Activated T-helper 1 cell treated with anti-CD3 and anti-CD28 coated beads, Interleukin-12 subunit alpha, Interleukin-12 subunit beta, Interleukin-2, Interleukin-4 antibody, amounts not matched to agents 30 ng/mL and 10 ng/mL and 1 ng/mL, durations not matched to agents 14 hours and 24 hours and 36 hours (primary cell): ENCODE results near the gene ROR2. TPM values are rescaled to one million over a fixed set of nuclear protein-coding genes. Genes with fewer than 3 reads are reported as not detected.

Experiments
- DNase-seq: peaks from one replicate; pipeline ENCODE4 v3.0.0; 2021; ENCODE audit warnings: low spot score
- H3K27ac Mint-ChIP-seq: one replicate; pipeline ENCODE4 v1.8.0; 2021; ENCODE audit warnings: mild to moderate bottlenecking, mixed read lengths
- H3K27me3 Mint-ChIP-seq: one replicate; pipeline ENCODE4 v1.8.0; 2022; ENCODE audit warnings: mild to moderate bottlenecking, moderate library complexity, mixed read lengths; ENCODE audit not compliant: insufficient read depth
- H3K36me3 Mint-ChIP-seq: one replicate; pipeline ENCODE4 v1.8.0; 2021; ENCODE audit warnings: low read depth, mixed read lengths
- H3K4me1 Mint-ChIP-seq: one replicate; pipeline ENCODE4 v1.8.0; 2021; ENCODE audit warnings: low read depth, mixed read lengths
- H3K4me3 Mint-ChIP-seq: one replicate; pipeline ENCODE4 v1.8.0; 2021; ENCODE audit warnings: mild to moderate bottlenecking, moderate library complexity, mixed read lengths
- H3K9me3 Mint-ChIP-seq: one replicate; pipeline ENCODE4 v1.8.0; 2021; ENCODE audit warnings: mixed read lengths
- intact Hi-C: fragments of 100-400 bp; cut with micrococcal nuclease; formaldehyde crosslinking; loops from one replicate; pipeline ENCODE4 v1.15.1; 2024
- total RNA-seq: library from RNA; stranded (reverse); gene quantifications from 2 replicates; pipeline ENCODE4 v1.2.3, GENCODE V29; 2022

The ROR2 gene
- total RNA-seq, 1 donor from 2014 or later: 1.6 TPM

DNA sequence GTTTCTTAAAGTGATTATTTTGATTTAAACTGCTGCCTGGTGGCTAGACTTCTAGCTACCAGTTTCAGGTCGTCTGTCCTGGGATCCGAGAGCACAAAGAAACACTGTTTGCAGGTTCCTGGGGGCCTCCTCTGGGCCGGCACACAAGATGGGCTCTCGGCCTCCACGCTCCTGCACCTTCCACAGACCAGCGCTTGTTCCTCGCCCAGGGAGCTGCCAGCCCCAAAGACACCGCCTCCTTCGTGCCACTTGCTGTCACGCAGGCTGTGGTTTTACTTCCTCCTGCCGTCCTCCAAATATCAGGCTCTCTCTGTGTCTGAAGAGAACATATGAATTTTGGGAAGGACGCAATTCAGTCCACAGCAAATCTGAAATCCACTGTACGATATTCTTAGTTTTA is 105.8 kb downstream of the ROR2 start:
- H3K4me3 Mint-ChIP-seq: no peak overlapping the region
- H3K9me3 Mint-ChIP-seq: no peaks in the 10 kb centered on the region
- DNase-seq: no peak
- intact Hi-C loops: no loop called here
- H3K27me3 Mint-ChIP-seq: peaks cover 9% of the 10 kb centered on the region
- H3K27ac Mint-ChIP-seq: no peak overlapping the region
- H3K4me1 Mint-ChIP-seq: peaks cover 27% of the 10 kb centered on the region
- no peaks in the 10 kb centered on the region for H3K36me3 Mint-ChIP-seq

DNA sequence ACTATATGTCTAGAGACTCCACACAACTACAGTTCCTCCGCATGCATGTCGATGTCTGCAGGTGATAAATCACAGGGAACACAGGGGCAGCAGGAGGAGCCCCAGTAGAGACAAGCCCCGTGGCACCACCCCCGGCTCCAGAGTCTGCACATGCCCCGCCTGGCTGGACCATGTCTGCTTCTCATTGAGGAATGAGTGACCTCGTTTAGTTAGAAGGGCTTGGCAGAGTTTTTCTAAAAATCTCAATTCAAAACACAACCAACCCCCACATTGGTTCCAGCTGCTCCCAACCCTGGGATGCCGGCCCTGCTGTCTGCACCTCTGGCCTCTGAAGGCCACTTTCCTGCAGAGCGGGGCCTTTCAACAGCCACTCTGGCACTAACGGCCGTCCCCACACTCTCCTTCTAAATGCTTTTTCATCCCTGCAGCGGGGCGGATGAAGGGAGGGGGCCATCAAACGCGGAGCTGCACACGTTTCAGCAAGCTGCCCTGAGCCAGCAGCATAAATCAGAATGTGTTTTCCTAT is 106.3 kb downstream of the ROR2 start:
- intact Hi-C loops: no loop called here
- no peak for DNase-seq
- peaks cover 27% of the 10 kb centered on the region for H3K4me1 Mint-ChIP-seq
- no peaks in the 10 kb centered on the region for H3K36me3 Mint-ChIP-seq
- peaks cover 9% of the 10 kb centered on the region for H3K27me3 Mint-ChIP-seq
- H3K4me3 Mint-ChIP-seq: no peak overlapping the region
- H3K27ac Mint-ChIP-seq: no peak overlapping the region
- no peaks in the 10 kb centered on the region for H3K9me3 Mint-ChIP-seq

DNA sequence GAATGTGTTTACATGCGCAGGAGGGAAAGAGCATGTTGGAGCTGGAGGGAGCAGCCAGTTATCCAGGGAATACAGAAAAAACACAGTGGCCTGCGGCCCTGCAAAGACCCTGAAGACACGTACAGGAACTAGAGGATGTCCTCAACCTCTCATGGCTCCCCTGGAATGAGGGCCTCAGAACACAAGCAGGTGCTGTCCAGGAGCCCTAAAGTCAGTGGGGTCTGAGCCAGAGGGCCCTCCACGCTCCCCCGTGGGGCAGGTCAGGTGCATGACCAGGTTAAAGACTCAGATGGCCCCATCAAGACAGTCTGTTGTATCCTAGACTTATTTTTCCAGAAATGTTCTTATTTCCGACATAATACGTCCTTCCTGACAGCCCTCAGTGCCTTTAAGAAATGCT is 106.9 kb downstream of the ROR2 start:
- H3K9me3 Mint-ChIP-seq: no peaks in the 10 kb centered on the region
- H3K4me1 Mint-ChIP-seq: peaks cover 26% of the 10 kb centered on the region
- H3K27me3 Mint-ChIP-seq: peaks cover 9% of the 10 kb centered on the region
- DNase-seq: no peak
- H3K4me3 Mint-ChIP-seq: no peak overlapping the region
- intact Hi-C loops: no loop called here
- no peaks in the 10 kb centered on the region for H3K36me3 Mint-ChIP-seq
- no peak overlapping the region for H3K27ac Mint-ChIP-seq

DNA sequence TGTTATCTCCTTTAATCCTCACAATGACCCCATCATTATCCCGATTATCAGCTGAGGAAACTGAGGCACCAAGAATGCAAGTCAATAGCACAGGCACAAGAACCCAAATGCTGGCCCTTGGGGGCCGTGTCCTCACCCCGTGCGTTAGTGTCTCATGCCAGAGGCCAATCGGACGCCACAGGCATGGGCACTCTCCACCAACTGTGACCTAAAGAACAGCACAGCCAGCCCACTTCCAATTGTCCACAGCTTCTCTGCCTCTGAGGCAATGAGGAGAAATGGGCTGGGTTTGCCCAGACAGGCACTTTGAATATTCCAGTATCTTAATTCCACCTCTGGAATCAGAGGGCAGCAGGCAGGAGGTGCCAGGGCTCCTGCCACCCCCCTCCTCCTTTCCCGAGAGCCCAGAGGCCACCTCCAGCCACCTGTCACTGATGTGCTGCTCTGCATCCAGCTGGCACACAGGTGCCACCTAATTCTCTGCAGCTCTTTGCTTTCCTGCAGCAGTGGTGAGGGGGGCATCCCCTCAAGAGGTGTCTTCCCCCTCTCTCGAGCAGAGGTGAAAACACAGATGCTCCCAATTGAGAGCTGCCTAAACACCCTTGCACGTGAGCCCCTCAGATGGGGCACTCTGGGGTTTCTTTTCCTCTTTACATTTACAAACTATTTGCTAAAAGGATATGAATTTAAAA is 107.5 kb downstream of the ROR2 start:
- H3K36me3 Mint-ChIP-seq: no peaks in the 10 kb centered on the region
- peaks cover 9% of the 10 kb centered on the region for H3K27me3 Mint-ChIP-seq
- no peak for DNase-seq
- H3K4me1 Mint-ChIP-seq: peaks cover 20% of the 10 kb centered on the region
- intact Hi-C loops: no loop called here
- no peak overlapping the region for H3K27ac Mint-ChIP-seq
- no peak overlapping the region for H3K4me3 Mint-ChIP-seq
- H3K9me3 Mint-ChIP-seq: no peaks in the 10 kb centered on the region

DNA sequence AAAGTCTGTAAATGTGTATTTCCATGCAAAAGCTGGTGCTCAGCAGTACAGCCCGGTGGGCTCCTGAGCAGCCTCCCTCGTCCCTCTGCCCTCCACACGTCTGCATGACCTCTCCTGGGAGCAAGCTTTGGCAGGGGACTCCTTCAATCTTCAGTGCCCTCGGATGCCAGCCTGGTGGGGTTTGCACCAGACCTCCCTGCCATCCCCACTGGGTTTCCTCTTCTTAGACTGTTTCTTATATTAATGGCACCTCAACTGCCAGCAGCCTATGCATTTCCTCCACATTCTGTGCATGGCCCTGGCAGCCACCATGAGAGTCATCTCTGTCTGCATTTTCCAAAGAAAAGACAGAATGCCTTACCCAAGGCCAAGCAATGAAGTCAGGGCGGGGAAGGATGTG is 108.4 kb downstream of the ROR2 start:
- Mint-ChIP-seq H3K9me3 (no peaks in the 10 kb centered on the region), H3K27me3 (peaks cover 9% of the 10 kb centered on the region), H3K27ac (no peak overlapping the region), H3K36me3 (no peaks in the 10 kb centered on the region), H3K4me1 (peaks cover 12% of the 10 kb centered on the region), H3K4me3 (no peak overlapping the region)
- intact Hi-C loops: no loop called here
- DNase-seq: no peak

DNA sequence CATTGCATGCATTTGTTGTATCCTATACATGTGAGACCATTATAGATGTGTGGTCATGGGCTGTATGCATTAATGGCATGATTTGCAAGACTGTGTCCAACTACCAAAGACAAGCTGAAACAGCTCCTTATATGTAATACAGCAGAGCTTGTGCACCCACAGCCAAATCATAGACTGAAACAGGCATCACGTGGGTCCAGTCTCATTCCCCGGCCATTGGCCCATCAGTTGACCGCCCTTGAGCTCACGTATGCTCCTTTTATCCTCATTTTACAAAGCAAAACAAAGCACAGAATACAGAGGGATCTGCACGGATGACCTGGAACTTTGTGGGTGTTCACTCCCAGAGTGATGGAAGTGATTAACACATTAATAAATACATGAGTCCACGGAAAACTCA is 109.1 kb downstream of the ROR2 start:
- no peak for DNase-seq
- H3K4me1 Mint-ChIP-seq: peaks cover 12% of the 10 kb centered on the region
- H3K36me3 Mint-ChIP-seq: no peaks in the 10 kb centered on the region
- no peak overlapping the region for H3K4me3 Mint-ChIP-seq
- no peaks in the 10 kb centered on the region for H3K9me3 Mint-ChIP-seq
- H3K27ac Mint-ChIP-seq: no peak overlapping the region
- peaks cover 9% of the 10 kb centered on the region for H3K27me3 Mint-ChIP-seq
- intact Hi-C loops: no loop called here

DNA sequence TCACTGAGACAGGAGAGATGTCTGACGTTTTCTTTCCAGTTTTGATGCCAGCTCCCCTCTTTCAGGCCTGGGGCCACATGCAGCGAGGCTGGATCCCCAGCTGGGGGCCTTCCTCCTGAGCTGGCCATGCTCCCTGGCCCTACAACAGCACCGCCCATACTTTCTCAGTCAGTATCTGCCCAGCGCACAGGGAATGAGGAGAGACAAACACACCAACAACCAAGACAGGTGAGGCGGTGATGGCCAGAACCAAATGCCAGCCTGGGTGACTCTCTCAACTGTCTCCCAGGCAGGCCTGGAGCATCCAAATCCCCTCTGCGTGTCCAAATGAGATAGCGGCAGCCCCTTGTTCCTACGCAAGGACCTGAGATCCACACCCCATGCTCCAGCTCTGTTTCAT is 109.6 kb downstream of the ROR2 start:
- intact Hi-C loops: no loop called here
- Mint-ChIP-seq H3K9me3 (no peaks in the 10 kb centered on the region), H3K4me3 (no peak overlapping the region), H3K27me3 (peaks cover 9% of the 10 kb centered on the region), H3K4me1 (peaks cover 12% of the 10 kb centered on the region), H3K36me3 (no peaks in the 10 kb centered on the region), H3K27ac (no peak overlapping the region)
- no peak for DNase-seq

DNA sequence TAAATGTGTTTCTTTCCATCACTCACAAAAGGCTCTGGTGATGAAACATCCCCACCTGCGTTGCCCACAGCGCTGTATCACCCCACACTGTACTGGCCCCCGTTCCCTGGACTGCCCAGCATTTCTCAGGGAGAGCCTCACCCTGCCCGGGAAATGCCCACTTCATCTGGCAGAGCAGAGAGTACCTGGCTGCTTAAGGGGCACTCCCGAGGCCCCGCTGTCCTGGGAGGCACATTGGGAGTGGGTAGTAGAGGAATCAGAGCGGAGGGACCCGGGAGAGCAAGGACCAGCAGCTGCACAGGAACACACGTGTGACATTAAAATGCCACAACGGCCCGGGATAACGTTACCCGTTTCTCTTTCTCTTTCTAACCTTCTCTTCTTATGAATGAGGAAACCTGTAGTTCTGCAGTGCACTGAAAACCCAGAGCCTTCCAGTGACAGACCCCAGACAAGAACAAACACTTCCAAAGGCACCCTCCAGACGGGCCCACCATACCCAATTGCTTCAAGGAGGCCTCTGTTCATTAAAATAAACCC is 110.0 kb downstream of the ROR2 start:
- Mint-ChIP-seq H3K27ac (peak overlapping the region; percentile 52), H3K4me1 (peaks cover 12% of the 10 kb centered on the region)

DNA sequence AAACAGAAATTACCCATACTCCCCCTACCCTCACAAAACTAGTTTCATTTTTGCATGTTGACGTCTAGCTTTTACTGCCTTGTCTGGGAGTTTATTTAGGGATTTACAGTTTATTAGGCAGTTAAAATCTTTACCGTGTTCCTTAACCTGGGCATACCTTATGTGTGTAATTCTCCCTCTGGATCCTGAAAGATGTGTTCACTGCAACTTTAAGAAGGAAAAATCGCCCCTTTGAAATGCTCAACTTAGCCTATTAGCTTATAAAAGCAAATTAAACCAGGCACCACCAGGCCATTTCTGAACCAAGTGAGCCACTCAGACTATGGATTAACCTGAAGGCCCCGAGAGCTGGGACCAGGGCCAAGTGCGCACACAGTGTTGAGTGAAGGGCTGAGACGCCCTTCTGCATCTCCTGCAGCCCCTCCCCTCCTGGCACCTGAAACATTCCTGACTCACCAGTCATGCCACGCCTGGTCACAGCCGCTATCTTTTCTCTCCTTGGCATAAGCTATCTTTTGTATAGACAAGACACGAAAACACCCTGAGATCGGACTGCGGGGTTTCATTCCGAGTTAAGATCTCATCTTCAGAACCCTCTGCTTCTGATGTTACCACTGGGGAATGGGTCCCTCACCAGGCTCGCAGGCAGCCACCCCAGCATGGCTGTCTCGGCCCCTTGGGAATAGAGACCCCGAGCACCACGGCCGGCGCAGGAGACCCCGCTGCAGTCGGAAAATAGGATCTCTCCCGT is 111.9 kb downstream of the ROR2 start:
- Mint-ChIP-seq H3K4me3 (no peak overlapping the region), H3K27me3 (peaks cover 2% of the 10 kb centered on the region), H3K9me3 (no peaks in the 10 kb centered on the region), H3K4me1 (no peaks in the 10 kb centered on the region), H3K36me3 (no peaks in the 10 kb centered on the region), H3K27ac (no peak overlapping the region)
- DNase-seq: no peak
- intact Hi-C loops: no loop called here

More for the DNA sequence above, 110.0 kb downstream of the ROR2 start:
- Mint-ChIP-seq H3K27me3 (peaks cover 9% of the 10 kb centered on the region), H3K4me3 (no peak overlapping the region), H3K36me3 (no peaks in the 10 kb centered on the region), H3K9me3 (no peaks in the 10 kb centered on the region)
- DNase-seq: no peak
- intact Hi-C loops: no loop called here

DNA sequence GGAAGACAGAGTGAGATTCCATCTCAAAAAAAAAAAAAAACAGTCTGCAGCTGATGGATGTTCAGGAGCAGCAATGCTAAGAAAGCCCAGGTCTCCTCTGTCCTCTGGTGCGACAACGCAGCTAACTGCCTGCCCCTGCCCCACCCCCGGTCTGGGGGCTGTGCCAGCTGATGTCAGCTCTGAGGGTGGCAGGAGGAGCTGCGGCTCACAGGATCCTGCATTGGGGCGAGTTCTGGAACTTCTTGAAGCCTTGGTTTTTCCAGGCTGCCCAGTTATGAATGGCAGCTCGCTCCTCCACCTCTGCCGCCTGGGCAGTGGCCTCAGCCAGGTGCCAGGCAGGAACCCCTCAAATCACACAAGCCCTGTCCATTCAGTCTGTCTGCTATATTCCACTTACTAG is 113.5 kb downstream of the ROR2 start:
- no peak overlapping the region for H3K4me3 Mint-ChIP-seq
- intact Hi-C loops: no loop called here
- H3K27ac Mint-ChIP-seq: no peak overlapping the region
- no peak for DNase-seq
- H3K9me3 Mint-ChIP-seq: no peaks in the 10 kb centered on the region
- H3K27me3 Mint-ChIP-seq: peaks cover under 1% of the 10 kb centered on the region
- H3K36me3 Mint-ChIP-seq: no peaks in the 10 kb centered on the region
- no peaks in the 10 kb centered on the region for H3K4me1 Mint-ChIP-seq

DNA sequence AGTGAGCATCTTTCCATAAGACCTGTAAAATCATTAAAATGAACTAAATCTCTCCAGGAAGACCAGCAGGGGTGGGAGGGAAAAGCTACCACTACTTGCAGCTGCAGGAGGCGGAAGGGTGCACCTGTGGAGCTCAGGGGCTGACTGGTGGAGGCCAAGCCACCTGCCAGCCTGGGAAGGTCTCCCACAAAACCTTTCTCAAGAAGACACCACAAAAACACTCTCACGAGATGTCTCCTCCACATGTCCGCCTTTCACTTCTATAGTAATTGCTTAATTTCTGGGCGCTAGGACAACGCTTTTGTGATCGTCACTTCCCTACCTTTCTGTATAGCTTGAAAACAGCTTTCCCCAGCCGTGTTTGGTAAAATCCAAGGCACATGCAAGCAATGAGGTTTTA is 114.4 kb downstream of the ROR2 start:
- Mint-ChIP-seq H3K27me3 (peaks cover 4% of the 10 kb centered on the region), H3K27ac (no peak overlapping the region), H3K36me3 (no peaks in the 10 kb centered on the region), H3K4me3 (no peak overlapping the region), H3K9me3 (no peaks in the 10 kb centered on the region), H3K4me1 (no peaks in the 10 kb centered on the region)
- no peak for DNase-seq
- intact Hi-C loops: no loop called here

DNA sequence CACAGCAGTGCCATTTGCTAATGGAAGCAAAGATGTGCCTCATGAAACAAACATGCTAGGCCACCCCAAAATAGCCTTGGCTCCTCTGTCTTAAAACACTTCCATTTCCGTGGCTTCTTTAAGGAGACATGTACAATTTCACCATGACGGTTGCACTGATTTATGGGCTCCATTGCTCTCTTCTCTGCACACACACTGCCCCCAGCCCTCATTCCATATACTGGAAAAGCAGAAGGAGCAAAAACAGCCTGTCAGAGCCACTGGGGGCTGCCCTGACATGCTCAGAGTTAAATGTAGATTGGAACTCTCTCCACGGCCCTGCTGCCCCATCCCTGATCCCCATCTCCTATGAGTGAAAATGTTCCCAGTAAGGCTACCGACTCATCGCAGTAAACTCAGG is 114.8 kb downstream of the ROR2 start:
- Mint-ChIP-seq H3K4me1 (no peaks in the 10 kb centered on the region), H3K36me3 (no peaks in the 10 kb centered on the region), H3K4me3 (no peak overlapping the region), H3K9me3 (no peaks in the 10 kb centered on the region), H3K27ac (no peak overlapping the region), H3K27me3 (peaks cover 4% of the 10 kb centered on the region)
- DNase-seq: no peak
- intact Hi-C loops: no loop called here

DNA sequence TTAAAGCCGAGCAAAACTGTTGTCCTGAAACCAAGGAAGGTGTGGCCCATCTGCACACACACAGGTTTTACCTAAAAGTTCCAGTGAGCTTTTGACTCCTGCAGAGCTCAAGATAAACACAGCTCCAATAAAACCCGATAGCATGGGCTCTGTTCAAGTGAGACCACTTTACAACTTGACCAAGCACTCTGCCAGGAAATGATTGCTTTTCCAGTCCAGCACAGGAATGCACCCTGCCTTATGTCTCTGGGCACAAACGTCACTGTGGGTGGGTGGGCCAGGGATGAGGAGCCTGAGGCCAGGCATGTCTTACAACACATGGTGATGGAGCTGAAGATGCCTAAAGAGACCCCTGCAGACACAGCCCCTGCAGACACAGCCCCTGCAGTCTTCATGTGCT is 115.3 kb downstream of the ROR2 start:
- no peaks in the 10 kb centered on the region for H3K9me3 Mint-ChIP-seq
- H3K27ac Mint-ChIP-seq: no peak overlapping the region
- no peaks in the 10 kb centered on the region for H3K36me3 Mint-ChIP-seq
- intact Hi-C loops: no loop called here
- H3K27me3 Mint-ChIP-seq: peaks cover 4% of the 10 kb centered on the region
- no peak for DNase-seq
- no peaks in the 10 kb centered on the region for H3K4me1 Mint-ChIP-seq
- H3K4me3 Mint-ChIP-seq: no peak overlapping the region
